ENCODE results near the gene OPCML.

Gene OPCML

GRCh38 chr11:132872211-132872610 lies 660.1 kb downstream of the OPCML start:
- TF ChIP-seq CTCF (IDR thresholded peaks at IDR 0.05), result no peak
- Histone ChIP-seq H3K27ac (no peak overlapping the region), H3K4me3 (ENCODE audit: low read depth in 1 of 2, low read length in 1 of 2) (no peak overlapping the region), H3K4me1 (ENCODE audit: control insufficient read depth in 1 of 2, insufficient read depth in 1 of 2, low read depth in 1 of 2, low read length in 1 of 2) (no peaks in the 10 kb centered on the region), H3K36me3 (no peaks in the 10 kb centered on the region), H3K27me3 (no peaks in the 10 kb centered on the region), H3K9me3 (no peaks in the 10 kb centered on the region)

DNA sequence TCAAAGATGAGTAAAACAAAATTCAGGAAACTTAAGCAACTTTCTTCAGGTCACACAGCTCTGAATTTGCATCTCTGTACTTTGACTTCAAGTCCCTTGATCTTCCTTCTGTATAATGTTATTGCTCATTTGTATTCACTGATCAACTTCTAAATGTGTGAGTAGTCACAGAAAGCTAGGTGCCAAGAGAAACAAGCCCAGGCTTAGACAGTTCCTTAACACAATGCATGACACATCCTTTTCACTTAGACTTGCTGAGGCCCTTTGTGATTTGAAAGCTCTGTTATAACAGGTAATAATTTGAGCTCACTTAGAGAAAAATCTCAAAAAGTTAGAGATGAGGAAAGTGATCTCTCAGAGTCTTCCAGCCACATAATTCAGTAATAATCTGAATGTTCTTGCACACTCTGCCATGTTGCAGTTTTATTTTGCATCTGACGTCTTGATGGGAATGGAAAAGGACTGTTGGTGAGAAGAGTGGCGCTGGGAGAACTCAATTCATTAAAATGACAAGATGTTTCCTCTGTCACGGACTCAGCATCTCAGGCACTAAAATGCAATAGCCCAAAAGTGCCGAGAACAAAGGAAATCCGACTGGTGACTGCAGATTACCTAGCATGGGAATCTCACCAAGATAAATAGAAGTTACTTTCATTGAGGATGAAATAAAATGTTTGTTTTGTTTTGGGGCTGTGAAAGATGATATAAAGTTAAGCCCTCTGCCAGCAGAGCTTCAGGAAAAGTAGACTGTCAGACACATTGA lies 665.3 kb downstream of the OPCML start:
- no peak overlapping the region for H3K27ac ChIP-seq
- H3K36me3 ChIP-seq, result no peaks in the 10 kb centered on the region
- no peak for TF ChIP-seq CTCF (IDR thresholded peaks at IDR 0.05)
- H3K4me1 ChIP-seq (ENCODE audit: control insufficient read depth in 1 of 2, insufficient read depth in 1 of 2, low read depth in 1 of 2, low read length in 1 of 2), result no peaks in the 10 kb centered on the region
- H3K27me3 ChIP-seq, result no peaks in the 10 kb centered on the region
- H3K4me3 ChIP-seq (ENCODE audit: low read depth in 1 of 2, low read length in 1 of 2), result no peak overlapping the region
- no peaks in the 10 kb centered on the region for H3K9me3 ChIP-seq

GRCh38 chr11:132865623-132866022 lies 666.7 kb downstream of the OPCML start:
- Histone ChIP-seq H3K4me3 (ENCODE audit: low read depth in 1 of 2, low read length in 1 of 2) (no peak overlapping the region), H3K9me3 (no peaks in the 10 kb centered on the region), H3K27me3 (no peaks in the 10 kb centered on the region), H3K27ac (no peak overlapping the region), H3K36me3 (no peaks in the 10 kb centered on the region), H3K4me1 (ENCODE audit: control insufficient read depth in 1 of 2, insufficient read depth in 1 of 2, low read depth in 1 of 2, low read length in 1 of 2) (no peaks in the 10 kb centered on the region)
- no peak for TF ChIP-seq CTCF (IDR thresholded peaks at IDR 0.05)

DNA sequence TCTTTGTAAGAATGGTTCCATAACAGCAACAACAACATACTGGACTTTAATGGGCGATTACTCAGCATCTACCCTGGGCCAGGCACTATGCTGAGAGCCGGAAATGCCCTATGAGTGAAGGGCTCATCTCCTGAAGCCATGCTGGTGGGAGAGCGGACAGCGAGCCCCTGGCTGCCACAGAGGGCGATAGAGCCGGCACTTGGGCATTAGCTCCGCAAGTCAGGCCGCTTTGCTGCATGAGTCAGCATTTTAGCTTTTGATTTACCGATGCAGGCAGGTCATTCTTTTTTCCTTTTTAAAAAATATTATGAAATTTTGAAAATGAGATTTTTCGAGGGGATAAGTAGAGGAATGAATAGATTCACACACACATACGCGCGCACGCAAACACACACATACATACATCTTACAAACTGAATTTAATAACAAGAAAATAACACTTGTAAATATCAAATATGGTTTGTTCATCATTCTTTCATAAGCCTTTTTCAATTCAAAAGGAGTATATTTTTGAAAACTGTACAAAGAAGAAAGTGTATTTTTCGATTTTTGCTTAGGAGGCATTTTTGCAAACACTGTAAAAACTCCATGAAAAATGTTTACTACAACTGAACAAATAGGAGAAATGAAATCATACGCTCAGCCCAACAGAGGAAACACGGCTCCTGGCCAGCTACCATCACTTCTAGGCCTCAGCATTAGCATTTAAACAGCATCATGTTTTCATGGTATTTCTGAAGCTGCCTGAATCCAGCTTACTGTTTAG lies 667.3 kb downstream of the OPCML start:
- Histone ChIP-seq H3K4me1 (ENCODE audit: control insufficient read depth in 1 of 2, insufficient read depth in 1 of 2, low read depth in 1 of 2, low read length in 1 of 2) (no peaks in the 10 kb centered on the region), H3K9me3 (no peaks in the 10 kb centered on the region), H3K27me3 (no peaks in the 10 kb centered on the region), H3K4me3 (ENCODE audit: low read depth in 1 of 2, low read length in 1 of 2) (no peak overlapping the region), H3K36me3 (no peaks in the 10 kb centered on the region), H3K27ac (no peak overlapping the region)
- TF ChIP-seq CTCF (IDR thresholded peaks at IDR 0.05), result no peak

DNA sequence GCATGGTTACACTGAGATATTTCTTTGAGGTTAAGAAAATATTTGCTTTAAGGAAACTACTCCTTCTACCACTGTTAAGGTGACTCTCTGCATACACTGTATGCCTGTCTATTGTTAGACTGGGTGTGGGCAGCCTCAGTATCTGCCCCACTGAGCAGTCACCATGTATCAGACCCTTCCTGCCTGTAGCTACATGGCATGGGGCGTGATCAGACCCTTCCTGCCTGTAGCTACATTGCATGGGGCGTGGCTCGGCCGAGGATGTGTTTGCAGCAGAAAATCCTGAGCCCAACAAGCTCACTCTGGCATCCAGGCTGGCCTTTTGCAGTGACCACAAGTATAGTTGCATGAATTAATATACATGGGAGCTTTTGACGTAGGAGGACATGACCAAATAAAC lies 669.4 kb downstream of the OPCML start:
- no peaks in the 10 kb centered on the region for H3K27me3 ChIP-seq
- no peaks in the 10 kb centered on the region for H3K4me1 ChIP-seq (ENCODE audit: control insufficient read depth in 1 of 2, insufficient read depth in 1 of 2, low read depth in 1 of 2, low read length in 1 of 2)
- H3K27ac ChIP-seq, result no peak overlapping the region

More for the DNA sequence above, 669.4 kb downstream of the OPCML start:
- H3K36me3 ChIP-seq, result no peaks in the 10 kb centered on the region
- no peak overlapping the region for H3K4me3 ChIP-seq (ENCODE audit: low read depth in 1 of 2, low read length in 1 of 2)
- TF ChIP-seq CTCF (IDR thresholded peaks at IDR 0.05), result no peak
- no peaks in the 10 kb centered on the region for H3K9me3 ChIP-seq
